Activated naive CD8-positive, alpha-beta T cell treated with anti-CD3 and anti-CD28 coated beads for 36 hours (primary cell): ENCODE results near the gene SLC5A5. TPM values are rescaled to one million over a fixed set of nuclear protein-coding genes. Genes with fewer than 3 reads are reported as not detected.
"Not testable (repeated sequence)": the region's sequence is repeated elsewhere in the genome, so short reads cannot be mapped to it uniquely, and the experiment has no call there.

Source experiments
- DNase-seq: peaks from one replicate; pipeline ENCODE4 v3.0.0; 2021
- H3K27ac Mint-ChIP-seq: one replicate; pipeline ENCODE4 v1.8.0; 2022; ENCODE audit warnings: mild to moderate bottlenecking, moderate library complexity, mixed read lengths
- H3K27me3 Mint-ChIP-seq: one replicate; pipeline ENCODE4 v1.8.0; 2022; ENCODE audit warnings: mild to moderate bottlenecking, mixed read lengths
- H3K36me3 Mint-ChIP-seq: one replicate; pipeline ENCODE4 v1.8.0; 2021; ENCODE audit warnings: mild to moderate bottlenecking, mixed read lengths
- H3K4me1 Mint-ChIP-seq: one replicate; pipeline ENCODE4 v1.8.0; 2021; ENCODE audit warnings: mixed read lengths
- H3K4me3 Mint-ChIP-seq: one replicate; pipeline ENCODE4 v1.8.0; 2022; ENCODE audit warnings: mild to moderate bottlenecking, moderate library complexity, mixed read lengths
- H3K9me3 Mint-ChIP-seq: one replicate; pipeline ENCODE4 v1.8.0; 2022; ENCODE audit warnings: mixed read lengths
- total RNA-seq, 2 experiments: library from RNA; stranded (reverse); gene quantifications; one replicate each; pipeline ENCODE4 v1.2.3, GENCODE V29; 2021

SLC5A5 gene
- total RNA-seq, 2 experiments from 2014 or later = 1.5 to 1.7 TPM

DNA sequence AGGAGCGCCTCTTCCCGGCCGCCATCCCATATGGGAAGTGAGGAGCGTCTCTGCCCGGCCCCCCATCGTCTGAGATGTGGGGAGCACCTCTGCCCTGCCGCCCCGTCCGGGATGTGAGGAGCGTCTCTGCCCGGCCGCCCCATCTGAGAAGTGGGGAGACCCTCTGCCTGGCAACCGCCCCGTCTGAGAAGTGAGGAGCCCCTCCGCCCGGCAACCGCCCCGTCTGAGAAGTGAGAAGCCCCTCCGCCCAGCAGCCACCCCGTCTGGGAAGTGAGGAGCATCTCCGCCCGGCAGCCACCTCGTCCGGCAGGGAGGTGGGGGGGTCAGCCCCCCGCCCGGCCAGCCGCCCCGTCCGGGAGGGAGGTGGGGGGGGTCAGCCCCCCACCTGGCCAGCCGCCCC, 46.4 kb downstream of the SLC5A5 start:
- H3K4me1 Mint-ChIP-seq, H3K4me3 Mint-ChIP-seq, H3K27me3 Mint-ChIP-seq, H3K27ac Mint-ChIP-seq, H3K36me3 Mint-ChIP-seq, DNase-seq, H3K9me3 Mint-ChIP-seq: not testable (repeated sequence)

DNA sequence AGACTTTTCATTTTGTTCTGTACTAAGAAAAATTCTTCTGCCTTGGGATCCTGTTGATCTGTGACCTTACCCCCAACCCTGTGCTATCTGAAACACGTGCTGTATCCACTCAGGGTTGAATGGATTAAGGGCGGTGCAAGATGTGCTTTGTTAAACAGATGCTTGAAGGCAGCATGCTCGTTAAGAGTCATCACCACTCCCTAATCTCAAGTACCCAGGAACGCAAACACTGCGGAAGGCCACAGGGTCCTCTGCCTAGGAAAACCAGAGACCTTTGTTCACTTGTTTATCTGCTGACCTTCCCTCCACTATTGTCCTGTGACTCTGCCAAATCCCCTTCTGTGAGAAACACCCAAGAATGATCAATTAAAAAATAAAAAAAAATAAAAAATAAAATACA, 47.4 kb downstream of the SLC5A5 start:
- H3K27me3 Mint-ChIP-seq, H3K4me1 Mint-ChIP-seq: not testable (repeated sequence)

DNA sequence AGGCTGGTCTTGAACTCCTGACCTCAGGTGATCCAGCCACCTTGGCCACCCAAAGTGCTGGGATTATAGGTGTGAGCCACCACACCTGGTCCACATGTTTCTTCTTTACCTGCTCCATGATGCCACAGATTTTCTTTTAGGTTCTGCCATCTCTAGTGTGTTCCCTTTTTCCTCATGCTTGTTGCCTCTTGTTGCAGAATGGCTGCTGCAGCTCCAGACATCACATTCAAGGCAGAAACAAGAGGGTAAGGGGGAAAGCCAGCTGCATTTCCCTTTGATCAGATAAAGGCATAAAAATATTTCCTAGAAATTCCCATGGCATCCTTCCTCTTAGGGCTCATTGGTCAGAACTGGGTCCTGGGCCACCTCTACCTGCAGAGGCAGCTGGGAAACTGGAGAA, 48.8 kb downstream of the SLC5A5 start:
- Mint-ChIP-seq H3K4me1 (no peaks in the 10 kb centered on the region), H3K36me3 (no peaks in the 10 kb centered on the region), H3K27ac (no peak overlapping the region), H3K4me3 (no peak overlapping the region), H3K9me3 (no peaks in the 10 kb centered on the region), H3K27me3 (peaks cover 10% of the 10 kb centered on the region)
- no peak for DNase-seq

More for the DNA sequence above, 47.4 kb downstream of the SLC5A5 start:
- H3K9me3 Mint-ChIP-seq, H3K36me3 Mint-ChIP-seq, H3K4me3 Mint-ChIP-seq, DNase-seq, H3K27ac Mint-ChIP-seq: not testable (repeated sequence)

DNA sequence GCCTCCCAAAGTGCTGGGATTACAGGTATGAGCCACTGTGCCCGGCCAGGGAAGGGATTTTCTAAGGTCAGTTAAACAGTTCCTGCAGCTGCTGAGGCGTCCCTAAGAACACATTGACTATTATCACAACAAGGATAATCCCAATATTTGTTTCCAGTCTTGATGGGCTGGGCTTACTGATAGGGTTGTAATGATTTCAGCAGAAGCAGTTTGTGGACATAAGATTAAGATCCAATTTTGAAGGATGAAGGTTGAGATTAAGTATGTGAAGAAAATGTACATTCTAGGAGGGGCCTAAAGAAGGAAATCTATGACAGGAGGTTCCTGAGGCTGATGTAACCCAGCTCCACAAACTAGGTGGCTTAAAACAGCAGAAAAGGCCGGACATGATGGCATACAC, 50.4 kb downstream of the SLC5A5 start:
- no peak overlapping the region for H3K4me3 Mint-ChIP-seq
- H3K4me1 Mint-ChIP-seq = no peaks in the 10 kb centered on the region
- H3K27me3 Mint-ChIP-seq = peaks cover 16% of the 10 kb centered on the region
- H3K27ac Mint-ChIP-seq = no peak overlapping the region
- H3K36me3 Mint-ChIP-seq = no peaks in the 10 kb centered on the region
- no peaks in the 10 kb centered on the region for H3K9me3 Mint-ChIP-seq
- no peak for DNase-seq

DNA sequence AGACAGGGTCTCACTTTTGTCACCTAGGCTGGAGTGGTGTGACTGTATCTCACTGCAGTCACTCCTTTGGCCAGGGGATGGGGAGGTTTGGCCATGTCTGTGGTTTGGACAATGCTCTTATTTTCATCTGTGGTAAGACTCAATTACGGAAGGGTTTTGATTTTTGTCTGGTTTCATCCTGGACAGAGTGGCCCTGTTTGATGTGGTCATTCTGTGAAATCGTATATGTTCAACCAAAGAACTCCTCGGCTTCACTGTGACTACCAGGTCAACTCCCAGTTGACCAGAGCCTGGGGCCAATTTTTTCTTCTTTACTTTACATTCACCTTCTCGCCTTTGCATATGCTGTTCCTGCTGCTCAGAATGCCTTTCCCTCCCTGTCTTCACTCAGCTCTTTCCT, 54.3 kb downstream of the SLC5A5 start:
- H3K36me3 Mint-ChIP-seq = no peaks in the 10 kb centered on the region

DNA sequence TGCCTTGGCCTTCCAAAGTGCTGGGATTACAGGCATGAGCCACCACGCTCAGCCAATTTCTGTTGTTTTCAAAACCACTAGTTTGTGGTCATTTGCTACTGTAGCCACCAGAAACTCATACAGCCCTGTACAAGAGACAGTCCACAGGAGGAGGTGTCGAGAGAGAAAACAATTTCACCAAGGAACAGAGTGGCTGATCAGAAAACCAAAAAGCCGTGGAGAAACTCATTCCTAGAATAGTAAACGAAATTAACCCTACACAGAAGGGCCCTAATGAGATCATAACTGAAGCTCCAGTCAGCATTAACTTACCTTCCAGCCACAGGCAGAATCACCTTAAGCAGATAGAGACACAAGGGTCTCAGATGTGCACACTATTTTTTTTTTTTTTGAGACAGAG, 57.3 kb downstream of the SLC5A5 start:
- no peak overlapping the region for H3K4me3 Mint-ChIP-seq

More for the DNA sequence above, 54.3 kb downstream of the SLC5A5 start:
- Mint-ChIP-seq H3K4me1 (no peaks in the 10 kb centered on the region), H3K27me3 (peaks cover 14% of the 10 kb centered on the region), H3K9me3 (no peaks in the 10 kb centered on the region), H3K27ac (no peak overlapping the region), H3K4me3 (no peak overlapping the region)
- no peak for DNase-seq

DNA sequence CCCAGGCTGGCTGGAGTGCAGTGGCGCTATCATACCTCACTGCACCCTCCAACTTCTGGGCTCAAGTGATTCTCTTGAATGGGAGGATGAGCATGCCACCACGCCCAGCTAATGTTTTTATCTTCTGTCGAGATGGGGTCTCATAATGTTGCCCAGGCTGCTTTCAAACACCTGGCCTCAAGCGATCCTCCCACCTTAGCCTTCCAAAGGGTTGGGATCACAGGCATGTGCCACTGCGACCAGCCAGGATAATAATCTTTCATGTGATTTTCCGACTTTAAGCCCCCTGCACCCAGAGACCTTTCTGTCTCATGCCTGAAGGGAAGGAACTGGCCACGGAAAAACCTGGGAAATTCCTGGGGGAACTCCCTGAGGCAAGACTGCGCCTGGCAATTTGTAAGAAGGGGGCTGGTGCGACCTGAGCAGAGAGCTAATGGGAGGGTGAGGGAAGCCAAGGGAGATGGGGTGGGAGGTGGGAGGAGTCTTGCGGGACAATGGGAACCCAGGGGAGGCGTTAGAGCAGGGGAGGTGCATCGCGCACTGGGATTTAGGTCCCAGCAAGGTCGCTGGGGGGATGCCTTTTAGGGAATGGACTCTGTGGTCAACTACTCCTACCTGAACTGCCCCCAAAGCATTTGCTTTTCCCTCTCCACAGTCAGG, 59.9 kb downstream of the SLC5A5 start:
- Mint-ChIP-seq H3K27ac (peak overlapping the region; percentile 74), H3K27me3 (peaks cover 7% of the 10 kb centered on the region), H3K4me3 (peak overlapping the region; percentile 43), H3K9me3 (no peaks in the 10 kb centered on the region), H3K36me3 (no peaks in the 10 kb centered on the region), H3K4me1 (peaks cover 12% of the 10 kb centered on the region)
- DNase-seq = peak; percentile 32

More for the DNA sequence above, 57.3 kb downstream of the SLC5A5 start:
- DNase-seq = no peak
- Mint-ChIP-seq H3K27me3 (peaks cover 14% of the 10 kb centered on the region), H3K36me3 (no peaks in the 10 kb centered on the region), H3K9me3 (no peaks in the 10 kb centered on the region), H3K27ac (no peak overlapping the region), H3K4me1 (peaks cover 12% of the 10 kb centered on the region)

DNA sequence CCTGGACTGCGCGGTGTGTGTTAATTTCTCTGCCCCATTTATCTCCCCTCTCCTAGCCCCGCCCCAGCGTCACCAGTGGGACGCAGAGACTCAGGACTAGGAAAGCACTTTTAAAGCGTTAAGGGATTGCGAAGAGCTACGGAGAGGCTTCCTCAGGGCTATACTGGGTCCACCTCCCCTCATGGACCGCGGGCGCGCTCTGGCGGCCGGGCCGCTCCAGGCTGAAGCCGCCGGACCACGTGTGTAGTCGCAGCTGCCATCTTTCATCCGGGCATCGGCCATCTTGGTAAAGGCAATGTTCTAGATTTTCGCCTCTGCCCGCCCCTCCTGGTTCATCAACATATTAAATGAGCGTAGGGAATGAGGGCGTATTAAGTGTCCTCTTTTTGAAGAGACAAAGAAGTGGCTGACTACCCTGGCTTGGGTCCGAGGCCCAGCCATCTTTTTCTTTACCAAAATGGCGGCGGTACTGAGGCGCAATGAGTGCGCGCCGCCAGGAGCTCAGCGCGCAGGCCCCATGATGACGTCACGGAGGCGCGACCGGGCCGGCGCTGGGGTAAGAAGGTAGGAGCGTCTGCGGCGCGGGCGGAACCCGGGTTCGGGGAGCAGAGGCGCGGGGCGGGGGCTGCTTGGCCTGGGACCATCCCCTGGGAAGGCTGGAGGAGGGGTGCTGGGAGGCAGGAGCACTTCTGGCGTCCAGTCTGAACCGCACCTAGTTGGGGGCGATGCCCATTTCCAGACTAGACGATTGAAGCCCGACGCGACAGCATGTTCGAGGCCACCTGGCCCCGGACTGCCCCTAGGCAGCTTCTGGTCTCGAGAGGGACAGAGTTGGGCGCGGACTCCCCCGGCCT, 61.0 kb downstream of the SLC5A5 start, which contains the start of gene CCDC124:
Gene CCDC124, plus strand, starts transcription at position 531 of the 854 bp plus-strand sequence. CDS start 3,406 bp downstream, outside the sequence.
- H3K9me3 Mint-ChIP-seq = no peaks in the 10 kb centered on the region
- H3K27ac Mint-ChIP-seq = peak within 1 kb of the TSS; percentile 96
- H3K36me3 Mint-ChIP-seq = no peaks in the 10 kb centered on the region
- H3K27me3 Mint-ChIP-seq = peaks cover 3% of the 10 kb centered on the region
- peaks cover 12% of the 10 kb centered on the region for H3K4me1 Mint-ChIP-seq
- peak within 1 kb of the TSS; percentile 95 for H3K4me3 Mint-ChIP-seq
- peak; percentile 95 for DNase-seq

DNA sequence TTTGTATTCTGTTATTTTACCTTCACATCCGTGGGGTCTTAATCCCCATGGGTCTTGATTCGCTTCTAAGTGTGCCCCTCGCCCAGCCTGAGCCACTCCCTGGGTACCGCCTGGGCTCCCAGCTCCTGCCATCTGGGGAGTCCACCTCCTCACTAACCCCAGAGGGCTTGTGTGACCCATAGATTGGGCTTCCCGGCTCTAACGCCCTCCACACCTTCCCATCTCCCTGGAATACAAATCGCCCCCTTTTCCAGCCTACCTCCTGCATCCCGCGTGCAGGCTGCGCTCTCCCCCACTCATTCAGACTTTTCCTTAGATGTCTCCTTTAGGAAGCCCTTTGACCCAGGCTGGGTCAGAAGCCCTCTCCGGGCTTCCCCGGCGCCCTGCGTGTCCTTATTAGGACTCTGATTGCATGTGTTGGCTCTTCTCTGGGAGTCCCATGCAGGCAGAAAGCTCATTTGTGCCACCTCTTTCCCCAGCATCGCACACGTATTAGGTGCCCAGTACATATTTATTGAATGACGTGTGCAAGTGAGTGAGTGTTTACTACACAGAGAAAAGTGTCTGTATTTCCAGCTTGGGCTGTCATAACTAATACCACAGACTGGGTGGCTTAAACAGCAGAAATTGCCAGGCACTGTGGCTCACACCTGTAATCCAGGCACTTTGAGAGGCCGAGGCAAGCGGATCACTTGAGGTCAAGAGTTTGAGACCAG, 61.8 kb downstream of the SLC5A5 start:
- H3K27ac Mint-ChIP-seq = peak overlapping the region; percentile 96
- H3K36me3 Mint-ChIP-seq = peaks cover 3% of the 10 kb centered on the region
- H3K4me3 Mint-ChIP-seq = peak overlapping the region; percentile 95
- H3K27me3 Mint-ChIP-seq = peaks cover 3% of the 10 kb centered on the region
- H3K9me3 Mint-ChIP-seq = no peaks in the 10 kb centered on the region
- H3K4me1 Mint-ChIP-seq = peaks cover 12% of the 10 kb centered on the region
- DNase-seq = no peak

DNA sequence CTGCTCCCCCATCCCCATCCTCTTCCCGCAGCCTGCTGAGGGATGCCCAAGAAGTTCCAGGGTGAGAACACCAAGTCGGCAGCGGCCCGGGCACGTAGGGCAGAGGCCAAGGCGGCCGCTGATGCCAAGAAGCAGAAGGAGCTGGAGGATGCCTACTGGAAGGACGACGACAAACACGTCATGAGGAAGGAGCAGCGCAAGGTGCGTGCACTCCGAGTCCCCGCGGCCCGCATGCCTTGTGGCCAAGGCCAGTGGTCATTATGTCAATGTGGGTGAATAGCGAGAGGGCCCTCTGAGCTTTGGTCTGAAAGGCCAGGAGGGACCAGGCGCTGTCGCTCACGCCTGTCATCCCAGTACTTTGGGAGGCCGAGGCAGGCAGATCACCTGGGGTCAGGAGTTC, 64.6 kb downstream of the SLC5A5 start:
- H3K4me1 Mint-ChIP-seq = peaks cover 12% of the 10 kb centered on the region
- no peak for DNase-seq
- H3K4me3 Mint-ChIP-seq = no peak overlapping the region
- no peaks in the 10 kb centered on the region for H3K9me3 Mint-ChIP-seq
- peaks cover 9% of the 10 kb centered on the region for H3K36me3 Mint-ChIP-seq
- no peak overlapping the region for H3K27ac Mint-ChIP-seq
- H3K27me3 Mint-ChIP-seq = no peaks in the 10 kb centered on the region

DNA sequence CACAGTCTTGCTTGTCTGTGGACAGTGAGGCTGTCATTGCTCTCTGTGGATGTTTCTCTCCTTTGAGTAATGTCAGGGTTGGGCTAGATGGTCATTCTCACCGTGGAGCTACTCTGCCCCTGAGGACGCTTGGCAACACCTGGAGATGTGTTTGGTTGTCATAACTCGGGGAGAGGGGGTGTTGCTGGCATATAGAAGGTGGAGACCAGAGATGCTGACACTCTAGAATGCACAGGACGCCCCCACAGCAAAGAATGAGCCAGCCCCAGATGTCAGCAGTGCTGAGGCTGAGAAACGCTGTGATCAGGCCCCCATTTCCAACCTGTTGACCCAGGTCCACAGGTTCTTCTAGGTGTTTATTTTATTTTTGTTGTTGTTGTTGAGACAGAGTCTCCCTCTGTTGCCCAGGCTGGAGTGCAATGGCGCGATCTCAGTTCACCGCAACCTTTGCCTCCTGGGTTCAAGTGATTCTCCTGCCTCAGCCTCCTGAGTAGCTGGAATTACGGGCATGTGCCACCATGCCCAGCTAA, 65.7 kb downstream of the SLC5A5 start:
- Mint-ChIP-seq H3K36me3 (peaks cover 9% of the 10 kb centered on the region), H3K4me1 (peaks cover 6% of the 10 kb centered on the region), H3K9me3 (no peaks in the 10 kb centered on the region), H3K27ac (no peak overlapping the region), H3K27me3 (no peaks in the 10 kb centered on the region), H3K4me3 (no peak overlapping the region)
- no peak for DNase-seq

DNA sequence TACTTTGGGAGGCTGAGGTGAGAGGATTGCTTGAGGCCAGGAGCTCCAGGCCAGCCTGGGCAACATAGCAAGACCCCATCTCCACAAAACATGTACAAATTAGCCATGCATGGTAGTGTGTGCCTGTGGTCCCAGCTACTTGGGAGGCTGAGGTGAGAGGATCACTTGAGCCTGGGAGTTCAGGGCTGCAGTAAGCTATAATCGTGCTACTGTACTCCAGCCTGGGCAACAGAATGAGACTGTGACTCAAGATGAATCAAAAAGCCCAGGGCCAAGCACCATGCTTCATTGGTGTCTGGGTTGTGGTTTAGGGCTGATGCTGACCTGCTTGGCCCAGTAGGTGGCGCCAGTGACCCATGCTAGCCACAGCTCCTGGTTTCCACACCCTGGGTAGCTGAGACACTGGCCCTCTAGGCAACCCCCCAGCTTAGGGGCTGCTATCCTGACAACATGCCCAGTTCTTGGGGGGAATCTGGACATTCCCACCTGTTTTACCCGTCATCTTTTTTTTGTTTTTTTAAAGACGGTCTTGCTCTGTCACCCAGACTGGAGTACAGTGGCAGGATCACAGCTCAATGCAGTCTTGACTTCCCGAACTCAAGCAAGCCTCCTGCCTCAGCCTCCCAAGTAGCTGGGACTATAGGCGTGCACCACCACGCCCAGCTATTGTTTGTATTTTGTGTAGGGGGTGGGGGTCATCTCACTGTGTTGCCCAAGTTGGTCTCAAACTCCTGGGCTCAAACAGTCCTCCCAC, 66.5 kb downstream of the SLC5A5 start:
- Mint-ChIP-seq H3K27ac (no peak overlapping the region), H3K27me3 (no peaks in the 10 kb centered on the region), H3K36me3 (peaks cover 9% of the 10 kb centered on the region), H3K9me3 (no peaks in the 10 kb centered on the region), H3K4me1 (peaks cover 6% of the 10 kb centered on the region), H3K4me3 (no peak overlapping the region)
- DNase-seq = peak; percentile 79

DNA sequence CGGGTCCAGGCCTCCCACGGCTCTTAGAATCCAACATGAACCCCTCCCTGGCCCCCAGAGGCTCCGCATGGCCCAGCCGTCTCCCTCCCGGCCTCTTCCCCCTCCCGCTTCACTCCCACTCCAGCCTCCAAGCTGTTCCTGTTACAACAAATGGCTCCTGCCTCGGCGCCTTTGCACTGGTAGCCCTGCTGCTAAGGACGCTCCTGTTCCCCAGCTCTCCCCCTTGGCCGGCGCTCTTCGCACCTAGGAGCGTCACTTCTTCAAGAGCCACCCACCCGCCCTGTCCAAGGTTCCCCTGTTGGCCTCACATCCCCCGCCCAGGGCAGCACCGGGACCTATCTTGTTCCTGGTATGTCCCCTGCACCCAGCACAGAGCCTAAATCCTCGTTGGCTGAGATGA, 70.4 kb downstream of the SLC5A5 start:
- Mint-ChIP-seq H3K36me3 (peaks cover 9% of the 10 kb centered on the region), H3K9me3 (no peaks in the 10 kb centered on the region), H3K27me3 (no peaks in the 10 kb centered on the region), H3K27ac (no peak overlapping the region), H3K4me3 (no peak overlapping the region), H3K4me1 (peaks cover 8% of the 10 kb centered on the region)
- DNase-seq = no peak

DNA sequence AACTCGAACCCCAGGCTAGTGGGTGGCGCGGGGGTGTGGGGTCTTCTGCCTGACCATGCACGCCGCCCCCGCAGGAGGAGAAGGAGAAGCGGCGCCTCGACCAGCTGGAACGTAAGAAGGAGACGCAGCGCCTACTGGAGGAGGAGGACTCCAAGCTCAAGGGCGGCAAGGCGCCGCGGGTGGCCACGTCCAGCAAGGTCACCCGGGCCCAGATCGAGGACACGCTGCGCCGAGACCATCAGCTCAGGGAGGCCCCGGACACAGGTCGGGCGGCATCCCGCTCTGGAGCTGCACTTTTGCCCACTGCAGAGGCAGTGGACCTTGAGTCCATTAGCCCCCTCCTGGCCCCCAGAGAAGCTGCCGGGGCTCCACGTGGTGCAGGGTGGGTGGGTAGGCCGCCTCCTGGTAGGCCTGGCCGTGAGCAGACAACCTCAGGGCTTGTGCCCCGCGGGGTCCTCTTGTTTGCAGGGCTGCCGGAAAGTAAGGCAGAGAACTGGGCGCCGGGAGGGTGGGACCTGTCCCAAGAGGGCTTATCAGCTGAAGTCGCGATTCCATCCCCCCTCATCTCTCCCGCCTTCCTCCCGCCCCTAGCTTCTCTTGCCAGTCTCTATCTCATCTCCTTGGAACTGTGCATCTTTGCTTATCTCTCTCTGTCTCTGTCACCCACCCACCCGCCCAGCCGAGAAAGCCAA, 71.0 kb downstream of the SLC5A5 start:
- DNase-seq = no peak
- Mint-ChIP-seq H3K27ac (no peak overlapping the region), H3K36me3 (peaks cover 9% of the 10 kb centered on the region), H3K4me1 (peaks cover 12% of the 10 kb centered on the region), H3K9me3 (no peaks in the 10 kb centered on the region), H3K27me3 (no peaks in the 10 kb centered on the region), H3K4me3 (no peak overlapping the region)
